A673 (cell line): ENCODE results near the gene NFATC2. TPM values are rescaled to one million over a fixed set of nuclear protein-coding genes. Genes with fewer than 3 reads are reported as not detected.

Experiments used
- BruUV-seq: library from RNA; stranded (reverse); fragments of 400-500 nt; replicated peaks from 2 replicates; lab custom pipeline; 2021; lab: Mats Ljungman, UMichigan
- CTCF ChIA-PET: fragments of 300-600 bp; sonication (Branson Sonifier 250); formaldehyde crosslinking; loops from one replicate; lab custom pipeline; 2022; ENCODE audit warnings: antibody characterized with exemption; lab: Charles Lee
- POLR2A ChIA-PET: fragments of 300-600 bp; sonication (Branson Sonifier 250); formaldehyde crosslinking; loops from one replicate; lab custom pipeline; 2022; ENCODE audit warnings: antibody characterized with exemption; ENCODE audit not compliant: low non-redundant PET; lab: Charles Lee
- DNase-seq: peaks from one replicate; pipeline ENCODE4 v3.0.0-alpha.2; 2015; ENCODE audit warnings: low spot score
- H3K27ac ChIP-seq: fragments of 200-600 bp; sonication (generic); 2 replicates; pipeline ENCODE4 v1.5.1; 2016; ENCODE audit warnings: mixed run types, low read depth, mild to moderate bottlenecking, mixed read lengths, antibody characterized with exemption, low read length; ENCODE audit not compliant: poor library complexity, severe bottlenecking
- H3K27me3 ChIP-seq: fragments of 200-600 bp; sonication (generic); replicated peaks from 2 replicates; pipeline ENCODE4 v1.6.1; 2017; ENCODE audit warnings: mixed run types, low read depth, mild to moderate bottlenecking, mixed read lengths, antibody characterized with exemption, low read length; ENCODE audit not compliant: insufficient read depth, poor library complexity
- H3K36me3 ChIP-seq: fragments of 200-600 bp; sonication (generic); 2 replicates; pipeline ENCODE4 v1.6.1; 2016; ENCODE audit warnings: mixed run types, mild to moderate bottlenecking, mixed read lengths, antibody characterized with exemption, low read length; ENCODE audit not compliant: insufficient read depth, poor library complexity, severe bottlenecking
- H3K4me1 ChIP-seq: fragments of 200-600 bp; sonication (generic); 2 replicates; pipeline ENCODE4 v1.6.1; 2017; ENCODE audit warnings: mixed run types, mild to moderate bottlenecking, mixed read lengths, antibody characterized with exemption, low read length; ENCODE audit not compliant: insufficient read depth, poor library complexity, severe bottlenecking
- H3K4me3 ChIP-seq: fragments of 200-600 bp; sonication (generic); 2 replicates; pipeline ENCODE4 v1.5.1; 2016; ENCODE audit warnings: low read depth, mixed run types, mild to moderate bottlenecking, mixed read lengths, low read length; ENCODE audit not compliant: poor library complexity, severe bottlenecking
- H3K9me3 ChIP-seq: fragments of 200-600 bp; sonication (generic); 2 replicates; pipeline ENCODE4 v1.6.1; 2016; ENCODE audit warnings: mixed run types, low read depth, mild to moderate bottlenecking, mixed read lengths, antibody characterized with exemption, low read length; ENCODE audit not compliant: poor library complexity, severe bottlenecking
- EZH2 ChIP-seq: fragments of 200-600 bp; sonication (generic); IDR thresholded peaks from 2 replicates; pipeline ENCODE4 v1.6.1; 2017; ENCODE audit warnings: borderline replicate concordance, low read depth, mild to moderate bottlenecking, mixed read lengths, antibody characterized with exemption, low read length; ENCODE audit not compliant: poor library complexity, severe bottlenecking
- intact Hi-C: fragments of 100-400 bp; cut with micrococcal nuclease; formaldehyde crosslinking; loops from one replicate; pipeline ENCODE4 v1.10.0; 2022; ENCODE audit not compliant: unreplicated experiment
- total RNA-seq: library from RNA; stranded (reverse); gene quantifications from 2 replicates; pipeline ENCODE4 v1.2.3, GENCODE V29; 2021
- TF ChIP-seq, protein P1 (sequence below): fragments of 300-800, 200-600 bp; sonication (generic); conservative IDR thresholded peaks from 2 replicates; pipeline ENCODE4 v1.5.1; 2017; ENCODE audit warnings: low read depth, mild to moderate bottlenecking, antibody characterized with exemption, low read length, moderate library complexity, mixed read lengths

The NFATC2 gene
- total RNA-seq, 1 experiment from 2014 or later = 0.64 TPM

DNA sequence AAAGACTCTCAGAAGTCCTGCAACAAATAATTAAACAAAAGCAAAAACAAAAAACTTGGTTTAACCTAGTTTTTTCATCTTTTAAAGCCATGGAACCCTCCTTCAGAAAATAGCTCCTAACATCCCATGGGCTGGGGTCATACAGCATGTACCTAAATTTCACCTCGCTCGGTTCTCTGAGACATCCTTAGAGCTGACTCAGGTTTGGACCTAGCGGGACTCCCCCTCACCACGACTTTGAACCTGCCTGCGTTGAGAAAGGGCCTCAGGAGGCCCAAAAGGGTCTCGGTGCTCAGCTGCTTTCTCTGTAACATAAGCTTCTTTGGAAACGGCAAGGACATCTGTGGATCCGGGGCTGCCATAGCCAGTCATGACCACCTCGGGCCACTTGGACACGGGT is 112.8 kb downstream of the NFATC2 start:
- TF ChIP-seq, protein P1, sequence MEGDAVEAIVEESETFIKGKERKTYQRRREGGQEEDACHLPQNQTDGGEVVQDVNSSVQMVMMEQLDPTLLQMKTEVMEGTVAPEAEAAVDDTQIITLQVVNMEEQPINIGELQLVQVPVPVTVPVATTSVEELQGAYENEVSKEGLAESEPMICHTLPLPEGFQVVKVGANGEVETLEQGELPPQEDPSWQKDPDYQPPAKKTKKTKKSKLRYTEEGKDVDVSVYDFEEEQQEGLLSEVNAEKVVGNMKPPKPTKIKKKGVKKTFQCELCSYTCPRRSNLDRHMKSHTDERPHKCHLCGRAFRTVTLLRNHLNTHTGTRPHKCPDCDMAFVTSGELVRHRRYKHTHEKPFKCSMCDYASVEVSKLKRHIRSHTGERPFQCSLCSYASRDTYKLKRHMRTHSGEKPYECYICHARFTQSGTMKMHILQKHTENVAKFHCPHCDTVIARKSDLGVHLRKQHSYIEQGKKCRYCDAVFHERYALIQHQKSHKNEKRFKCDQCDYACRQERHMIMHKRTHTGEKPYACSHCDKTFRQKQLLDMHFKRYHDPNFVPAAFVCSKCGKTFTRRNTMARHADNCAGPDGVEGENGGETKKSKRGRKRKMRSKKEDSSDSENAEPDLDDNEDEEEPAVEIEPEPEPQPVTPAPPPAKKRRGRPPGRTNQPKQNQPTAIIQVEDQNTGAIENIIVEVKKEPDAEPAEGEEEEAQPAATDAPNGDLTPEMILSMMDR = no peak
- TF ChIP-seq EZH2 = no peak
- intact Hi-C loops = no loop called here
- ChIA-PET CTCF (no interaction called here), POLR2A (no interaction called here)
- H3K36me3 ChIP-seq = no peaks in the 10 kb centered on the region
- BruUV-seq = no TSS peak
- no peak overlapping the region for H3K4me3 ChIP-seq
- H3K27me3 ChIP-seq = no peaks in the 10 kb centered on the region
- H3K4me1 ChIP-seq = peaks cover 5% of the 10 kb centered on the region
- H3K27ac ChIP-seq = no peak overlapping the region
- no peak for DNase-seq
- H3K9me3 ChIP-seq = no peaks in the 10 kb centered on the region

DNA sequence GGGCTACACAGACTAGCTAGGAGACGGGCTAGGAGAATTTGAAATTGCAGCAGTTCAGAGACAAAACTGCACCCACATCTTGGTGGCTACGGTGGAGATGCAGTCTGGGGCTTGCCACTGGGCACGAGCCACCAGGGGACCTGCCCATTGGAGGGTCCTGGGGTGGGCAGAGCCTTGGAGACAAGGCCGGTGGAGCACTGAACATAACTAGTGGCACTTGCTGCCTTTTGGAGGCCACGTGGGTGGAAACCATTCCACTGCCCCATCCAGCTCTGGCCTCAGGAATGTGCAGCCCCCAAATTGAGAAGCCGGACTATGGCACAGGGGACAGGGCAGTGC is 113.4 kb downstream of the NFATC2 start:
- Histone ChIP-seq H3K27me3 (no peaks in the 10 kb centered on the region), H3K4me3 (no peak overlapping the region), H3K9me3 (no peaks in the 10 kb centered on the region), H3K27ac (no peak overlapping the region), H3K36me3 (no peaks in the 10 kb centered on the region), H3K4me1 (no peaks in the 10 kb centered on the region)
- no TSS peak for BruUV-seq
- intact Hi-C loops = no loop called here
- no peak for DNase-seq
- ChIA-PET CTCF (no interaction called here), POLR2A (interaction anchor here (0.6 kb wide), 1 partner anchor 162 kb away, joined by 7 read pairs; no protein-coding TSS in a partner anchor)
- TF ChIP-seq, protein P1 = no peak
- no peak for TF ChIP-seq EZH2

DNA sequence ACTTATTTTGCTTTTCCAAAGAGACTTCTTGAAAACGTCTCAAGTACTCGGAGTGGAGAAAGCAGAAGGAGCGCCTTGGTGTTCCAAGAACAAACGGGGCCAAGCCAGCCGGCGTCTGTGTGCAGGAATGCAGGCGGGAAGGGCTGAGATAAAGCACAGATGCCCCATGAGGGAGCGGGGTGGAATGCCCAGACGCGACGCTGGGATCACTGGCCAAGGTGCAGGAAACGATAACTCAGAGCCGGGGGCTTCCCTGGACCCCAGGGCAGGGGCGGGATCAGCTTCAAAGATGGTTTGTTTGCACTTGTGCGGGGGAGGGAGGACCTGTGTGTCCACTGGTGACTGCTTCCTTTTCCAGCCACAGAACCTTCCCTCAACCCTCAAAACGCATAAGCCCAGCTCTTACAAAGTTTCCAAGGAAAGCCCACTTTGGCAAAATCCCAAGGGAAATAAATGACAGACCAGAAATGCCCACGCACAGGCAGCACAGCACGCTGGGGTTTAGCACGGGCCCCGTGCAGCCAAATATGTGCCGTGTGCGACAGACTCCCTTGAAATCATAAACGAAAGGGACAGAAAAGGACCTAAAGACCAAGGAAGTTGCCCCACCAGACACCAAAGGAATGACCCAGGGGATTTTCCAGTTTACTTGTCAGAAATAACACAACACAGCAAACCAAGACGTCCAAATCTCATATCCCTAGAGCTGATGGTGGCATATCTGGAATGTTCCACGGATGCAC is 113.9 kb downstream of the NFATC2 start:
- Histone ChIP-seq H3K4me1 (no peaks in the 10 kb centered on the region), H3K36me3 (no peaks in the 10 kb centered on the region), H3K9me3 (no peaks in the 10 kb centered on the region), H3K4me3 (no peak overlapping the region), H3K27me3 (no peaks in the 10 kb centered on the region), H3K27ac (no peak overlapping the region)
- POLR2A ChIA-PET = interaction anchor here (0.6 kb wide), 1 partner anchor 163 kb away, joined by 7 read pairs; no protein-coding TSS in a partner anchor
- DNase-seq = no peak
- BruUV-seq = no TSS peak
- intact Hi-C loops = no loop called here
- CTCF ChIA-PET = no interaction called here
- TF ChIP-seq EZH2 = no peak
- TF ChIP-seq, protein P1 = no peak
